GM12892 (cell line): ENCODE data around the gene MDH1.

ENCODE experiments used
- DNase-seq: peaks from one replicate; pipeline ENCODE4 v3.0.0; 2011; ENCODE audit not compliant: insufficient read length
- FAIRE-seq: peaks from 2 replicates; lab custom pipeline; 2011; peaks lifted over from hg19 to GRCh38; lab: Jason Lieb, UNC
- POLR2A ChIP-seq: IDR thresholded peaks from 2 replicates; pipeline ENCODE4 v1.6.1; 2011; ENCODE audit warnings: low read depth, low read length, control low read depth
- POLR2AphosphoS5 ChIP-seq: IDR thresholded peaks from 2 replicates; pipeline ENCODE4 v1.6.1; 2011; ENCODE audit warnings: low read depth, low read length, control low read depth
- TAF1 ChIP-seq: IDR thresholded peaks from 2 replicates; pipeline ENCODE4 v1.6.1; 2011; ENCODE audit warnings: low read depth, mild to moderate bottlenecking, control low read depth, low read length, borderline replicate concordance

Gene MDH1

GRCh38 chr2:63654959-63655358 is 66.2 kb downstream of the MDH1 start:
- DNase-seq (no peak), FAIRE-seq (peak; percentile 40)
- TF ChIP-seq POLR2AphosphoS5 (no peak), TAF1 (no peak), POLR2A (no peak)
